Dedifferentiated amniotic fluid mesenchymal stem cell (primary cell): Measurements from ENCODE around the gene PGGT1B.
"Not testable (repeated sequence)": the region's sequence is repeated elsewhere in the genome, so short reads cannot be mapped to it uniquely, and the experiment has no call there.

Experiments
- DNase-seq: peaks from one replicate; pipeline ENCODE4 v3.0.0-alpha.2; 2016; ENCODE audit errors: extremely low spot score

PGGT1B gene

GRCh38 chr5:115260248-115260647 is 2.4 kb downstream of the PGGT1B start:
- no peak for DNase-seq

- DNase-seq: no peak
Observed at GRCh38 chr5:115257981-115258380, 4.7 kb downstream of the PGGT1B start.

DNA sequence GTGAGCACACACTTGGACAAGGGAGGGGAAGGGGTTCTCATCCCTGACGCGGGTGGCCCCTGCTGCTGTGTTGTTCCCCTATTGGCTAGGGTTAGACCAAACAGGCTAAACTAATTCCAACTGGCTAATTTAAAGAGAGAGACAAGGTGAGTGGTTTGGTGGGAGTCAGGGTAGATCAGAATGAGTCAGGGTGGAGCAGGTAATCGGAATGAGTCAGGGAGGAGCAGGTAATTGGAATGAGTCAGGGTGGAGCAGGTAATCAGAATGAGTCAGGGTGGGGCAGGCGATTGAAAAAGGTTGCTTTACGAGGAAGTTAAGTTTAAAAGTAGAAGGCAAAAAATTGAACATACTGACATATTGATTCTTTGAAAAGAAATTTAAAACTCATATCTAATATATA is 13.3 kb downstream of the PGGT1B start:
- not testable (repeated sequence) for DNase-seq

- DNase-seq: peak; percentile 57
Observed at GRCh38 chr5:115246361-115246991, 16.2 kb downstream of the PGGT1B start.

DNA sequence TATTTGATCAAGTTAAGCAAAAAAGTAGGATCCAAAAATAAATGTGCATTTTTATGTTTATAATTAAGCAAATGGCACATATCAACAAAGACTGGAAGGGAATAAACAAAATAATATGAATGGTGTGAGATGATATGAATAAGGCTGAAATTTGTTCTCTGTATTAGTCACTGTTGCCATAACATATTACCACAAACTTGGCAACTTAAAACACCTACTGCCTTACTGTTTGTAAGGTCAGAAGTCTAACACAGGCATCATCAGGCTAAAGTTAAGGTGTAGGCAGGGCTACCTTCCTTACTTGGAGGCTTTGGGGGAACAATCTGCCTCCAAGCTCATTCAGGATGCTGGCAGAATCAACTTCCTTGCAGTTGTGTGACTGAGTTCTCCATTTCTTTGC is 19.3 kb downstream of the PGGT1B start:
- DNase-seq: no peak

- DNase-seq: no peak
Observed at GRCh38 chr5:115241881-115242642, 20.6 kb downstream of the PGGT1B start.

GRCh38 chr5:115237066-115237465 is 25.6 kb downstream of the PGGT1B start:
- DNase-seq: no peak

GRCh38 chr5:115236599-115236998 is 26.1 kb downstream of the PGGT1B start:
- no peak for DNase-seq

- no peak for DNase-seq
Observed at GRCh38 chr5:115231598-115231997, 31.1 kb downstream of the PGGT1B start.

- DNase-seq: no peak
Observed at GRCh38 chr5:115229606-115230005, 33.1 kb downstream of the PGGT1B start.

- DNase-seq: no peak
Observed at GRCh38 chr5:115227281-115227680, 35.4 kb downstream of the PGGT1B start.

GRCh38 chr5:115214541-115214940 is 48.1 kb downstream of the PGGT1B start:
- peak; percentile 17 for DNase-seq

- DNase-seq: no peak
Observed at GRCh38 chr5:115209279-115209678, 53.4 kb downstream of the PGGT1B start.

DNA sequence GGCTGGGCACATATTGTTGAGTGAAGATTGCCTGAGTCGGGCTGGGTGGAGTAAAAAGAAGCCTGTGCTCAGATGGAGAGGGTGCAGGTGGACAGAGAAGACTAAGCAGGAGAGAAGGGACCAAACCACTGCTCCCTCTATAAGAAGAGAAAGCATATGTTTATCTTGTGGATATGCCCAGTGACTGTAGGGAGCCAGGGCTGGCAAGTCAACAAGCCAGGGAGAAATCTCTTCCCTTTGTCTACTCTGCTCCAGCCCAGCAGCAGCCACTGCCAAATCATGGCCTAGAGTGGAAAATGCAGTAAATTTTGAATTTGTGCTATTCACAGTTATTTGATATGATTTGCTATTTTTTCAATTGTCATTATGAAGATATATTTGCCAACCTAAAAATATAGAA is 59.7 kb downstream of the PGGT1B start:
- no peak for DNase-seq

DNA sequence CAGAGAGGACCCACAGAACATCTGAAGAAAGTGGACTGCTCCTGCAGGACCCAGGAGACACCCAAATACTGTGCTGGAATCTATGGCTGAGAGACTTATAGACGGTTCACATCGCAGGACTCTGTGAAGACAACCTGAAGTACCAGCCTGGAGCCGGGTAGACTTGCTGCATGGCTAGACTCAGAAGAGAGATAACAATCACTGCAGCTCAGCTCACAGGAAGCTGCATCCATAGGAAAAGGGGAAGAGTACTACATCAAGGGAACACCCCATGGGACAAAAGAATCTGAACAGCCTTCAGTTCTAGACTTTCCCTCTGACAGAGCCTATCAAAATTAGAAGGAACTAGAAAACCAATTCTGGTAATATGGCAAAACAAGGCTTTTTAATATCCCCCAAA is 66.5 kb downstream of the PGGT1B start:
- no peak for DNase-seq

GRCh38 chr5:115194676-115195075 is 68.0 kb downstream of the PGGT1B start:
- DNase-seq: peak; percentile 43

DNA sequence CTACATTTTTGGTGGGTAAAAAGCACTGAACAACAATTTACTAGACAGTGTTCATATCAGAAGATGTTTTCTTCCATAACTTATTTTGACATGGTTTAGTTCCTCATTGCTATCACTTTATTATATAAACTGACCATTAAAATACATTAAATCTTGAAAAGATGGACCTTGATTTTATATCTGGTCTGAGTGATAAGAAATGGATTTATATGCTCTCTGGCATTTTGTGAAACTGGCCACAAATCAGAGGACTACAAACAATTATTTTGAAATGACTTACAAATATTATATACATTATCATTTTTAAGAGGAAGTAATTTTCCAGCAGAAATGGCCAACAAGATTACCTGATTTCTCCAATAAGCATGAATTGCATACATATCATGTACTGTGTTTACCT is 69.4 kb downstream of the PGGT1B start:
- no peak for DNase-seq

DNA sequence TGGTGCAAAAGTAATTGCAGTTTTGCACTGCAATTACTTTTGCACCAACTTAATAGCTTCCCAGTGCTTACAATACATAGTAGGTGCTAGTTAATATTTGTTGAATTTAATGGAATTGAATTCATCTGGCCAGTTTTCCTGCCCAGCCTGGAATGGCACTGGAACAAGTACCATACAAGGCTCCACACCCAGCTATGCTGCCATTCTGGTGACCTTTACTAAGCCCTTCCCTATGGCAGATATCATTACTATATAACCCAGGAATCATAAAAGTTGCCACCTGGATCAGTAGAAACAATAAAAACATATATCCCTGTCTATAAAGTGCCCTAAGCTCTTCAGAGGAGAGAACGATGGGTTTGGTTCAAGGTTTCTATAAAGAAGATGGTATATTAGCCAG is 70.6 kb downstream of the PGGT1B start:
- DNase-seq: no peak

DNA sequence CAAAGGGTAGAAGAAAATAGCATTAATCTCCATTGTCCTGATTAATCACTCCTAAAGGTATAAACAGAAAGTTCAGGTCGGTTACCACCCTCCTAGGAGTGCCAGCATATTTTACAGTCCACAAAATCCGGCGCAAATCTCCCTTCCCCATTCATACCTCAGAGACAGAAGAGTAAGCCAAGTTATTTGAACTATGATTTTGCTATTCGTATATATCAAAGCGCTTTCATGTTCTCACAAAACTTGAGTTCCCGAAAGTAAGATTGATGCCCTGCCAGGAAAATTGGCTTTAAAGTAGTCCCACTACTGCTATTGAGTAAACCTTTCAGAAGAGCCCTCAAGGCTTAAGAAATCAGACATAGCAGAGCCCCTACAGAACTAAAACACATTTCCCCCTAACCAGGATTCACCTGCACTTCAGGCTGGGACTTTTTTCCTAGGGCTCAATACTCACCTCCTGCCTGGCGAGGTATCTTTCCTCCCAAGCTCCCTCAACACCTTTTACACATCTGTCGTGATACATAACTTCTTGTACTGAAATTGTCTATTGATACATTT is 71.1 kb downstream of the PGGT1B start:
- DNase-seq: no peak

DNA sequence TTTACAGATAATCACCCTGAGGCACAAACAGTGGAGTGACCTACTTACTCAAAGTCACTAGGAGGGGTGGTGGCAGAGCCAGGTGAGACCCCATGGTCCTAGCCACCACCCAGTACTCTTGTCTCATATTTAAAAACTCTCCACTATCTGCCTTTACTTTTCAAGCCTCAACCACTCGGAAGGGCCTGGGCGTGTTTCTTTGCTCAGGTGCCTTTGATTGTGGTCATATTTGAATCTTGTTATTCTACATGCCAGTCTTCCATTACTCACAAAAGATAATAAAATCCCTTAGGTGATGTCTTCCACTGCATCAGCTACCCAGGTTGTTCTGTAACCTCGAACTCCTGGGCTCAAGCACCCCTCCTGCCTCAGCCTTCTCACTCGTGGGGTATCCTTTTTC is 72.3 kb downstream of the PGGT1B start:
- no peak for DNase-seq

GRCh38 chr5:115189866-115190265 is 72.8 kb downstream of the PGGT1B start:
- no peak for DNase-seq

DNA sequence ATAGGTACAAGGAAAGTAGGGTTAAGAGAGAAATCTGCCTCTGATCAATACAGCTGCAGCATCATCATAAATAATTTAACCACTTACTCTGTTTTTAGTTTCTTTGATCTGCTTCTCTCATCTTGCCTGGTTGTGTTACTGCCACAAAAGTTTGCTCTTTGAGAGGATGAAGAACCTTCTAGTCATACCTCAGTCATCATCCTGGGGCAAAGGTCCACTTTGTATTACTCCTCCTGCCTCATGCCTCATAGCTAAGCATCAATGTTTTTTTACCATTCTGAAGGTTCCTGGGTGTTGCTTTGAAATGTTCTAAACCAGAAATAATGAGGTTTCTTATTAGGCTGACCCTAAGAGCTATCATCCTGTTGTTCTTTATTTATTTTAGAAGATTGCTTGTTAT is 75.9 kb downstream of the PGGT1B start:
- DNase-seq: no peak

DNA sequence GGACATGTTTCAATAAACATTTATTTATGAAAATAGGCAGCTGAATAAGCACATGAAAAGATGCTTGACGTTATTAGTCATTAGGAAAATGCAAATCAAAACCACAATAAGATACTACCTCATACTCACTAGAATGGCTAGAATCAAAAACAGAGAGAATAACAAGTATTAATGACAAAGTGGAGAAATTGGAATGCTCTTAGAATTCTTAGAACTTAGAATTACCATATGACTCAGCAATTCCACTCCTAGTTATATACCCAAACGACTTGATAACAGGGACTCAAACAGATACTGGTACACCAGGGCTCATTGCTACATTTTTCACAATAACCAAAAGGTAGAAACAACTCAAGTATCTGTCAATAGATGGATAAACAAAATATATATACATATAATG is 77.9 kb downstream of the PGGT1B start:
- DNase-seq: no peak
